Breast epithelium (tissue), 4 donors: ENCODE data around the gene OTX1. TPM values are rescaled to one million over a fixed set of nuclear protein-coding genes. Genes with fewer than 3 reads are reported as not detected.

Source experiments
- DNase-seq, 2 donors: peaks; one replicate each; pipeline ENCODE4 v3.0.0-alpha.2; 2019; ENCODE audit warnings: low spot score in 2 of 2
- H3K27ac ChIP-seq, 2 donors: fragments of 200-600 bp; sonication (generic) in 1 of 2; one replicate each; pipeline ENCODE4 v1.5.1; 2016 to 2019; ENCODE audit warnings: mild to moderate bottlenecking in 1 of 2
- H3K27me3 ChIP-seq, 2 donors: fragments of 200-600 bp; sonication (generic) in 1 of 2; one replicate each; pipeline versions ENCODE4 v1.5.1 to v1.6.0; 2017 to 2019; ENCODE audit warnings: control low read depth in 1 of 2, mild to moderate bottlenecking in 1 of 2
- H3K36me3 ChIP-seq: fragments of 200-600 bp; one replicate; pipeline ENCODE4 v1.5.1; 2019
- H3K4me1 ChIP-seq, 2 donors: fragments of 200-600 bp; sonication (generic); one replicate each; pipeline ENCODE4 v1.5.1; 2016 to 2019; ENCODE audit warnings: control low read depth in 1 of 2
- H3K4me3 ChIP-seq, 3 donors: fragments of 200-600 bp; sonication (generic); 1 replicate in 2 of 3; 2 replicates in 1 of 3; pipeline ENCODE4 v1.5.1; 2016 to 2019; ENCODE audit warnings: mild to moderate bottlenecking in 3 of 3, moderate library complexity in 2 of 3
- H3K9me3 ChIP-seq, 2 donors: fragments of 200-600 bp; sonication (generic) in 1 of 2; one replicate each; pipeline ENCODE4 v1.5.1; 2016 to 2019; ENCODE audit warnings: control low read depth in 1 of 2
- CTCF ChIP-seq, 3 donors: fragments of 450-650 bp; IDR thresholded peaks; one replicate each; pipeline ENCODE4 v1.5.1; 2016 to 2017; ENCODE audit warnings: antibody characterized with exemption in 3 of 3, mild to moderate bottlenecking in 3 of 3, moderate library complexity in 3 of 3
- POLR2A ChIP-seq: fragments of 450-650 bp; IDR thresholded peaks from one replicate; pipeline ENCODE4 v1.6.1; 2016; ENCODE audit warnings: antibody characterized with exemption, mild to moderate bottlenecking, moderate library complexity
- POLR2AphosphoS5 ChIP-seq, 3 donors: sonication (generic); formaldehyde crosslinking; IDR thresholded peaks; one replicate each; pipeline ENCODE4 v1.6.1; 2017; ENCODE audit warnings: antibody characterized with exemption in 3 of 3
- intact Hi-C: fragments of 100-400 bp; cut with DNase I; formaldehyde crosslinking; loops from one replicate; pipeline ENCODE4 v1.15.1; 2023; ENCODE audit warnings: low total_unique reads
- total RNA-seq, 3 donors: library from RNA; depleted of rRNA; stranded (reverse); fragments of >200 nt; gene quantifications; one replicate each; pipeline ENCODE4 v1.1.0, GENCODE V29; 2016

Gene OTX1
- total RNA-seq, 3 donors from 2014 or later: not detected

GRCh38 chr2:63078852-63079606 is 28.4 kb downstream of the OTX1 start:
- intact Hi-C loops: no loop called here
- no peak for DNase-seq
- Histone ChIP-seq H3K27me3 (no peaks in the 10 kb centered on the region), H3K36me3 (no peaks in the 10 kb centered on the region), H3K27ac (no peak overlapping the region), H3K9me3 (no peaks in the 10 kb centered on the region), H3K4me3 (no peak overlapping the region), H3K4me1 (no peaks in the 10 kb centered on the region)
- TF ChIP-seq CTCF (IDR thresholded peaks at IDR 0.05) (no peak), POLR2A (no peak), POLR2AphosphoS5 (IDR thresholded peaks at IDR 0.05) (no peak)

DNA sequence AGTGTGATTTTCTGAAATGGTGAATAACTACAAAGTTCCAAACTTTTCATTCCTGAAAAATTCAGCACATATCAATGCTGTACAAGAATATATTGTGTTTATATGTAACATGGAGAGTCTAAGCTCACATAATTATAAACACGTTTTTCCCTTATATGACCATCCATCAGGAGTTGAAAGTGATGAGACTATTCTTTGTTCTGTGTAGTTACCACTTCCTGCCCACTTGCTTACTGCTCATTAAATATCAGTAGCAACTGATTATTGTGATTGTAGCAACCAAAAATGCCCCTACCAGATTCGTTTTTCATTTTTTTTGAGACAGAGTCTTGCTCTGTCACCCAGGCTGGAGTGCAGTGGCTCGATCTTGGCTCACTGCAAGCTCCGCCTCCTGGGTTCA is 30.8 kb downstream of the OTX1 start:
- TF ChIP-seq POLR2AphosphoS5 (IDR thresholded peaks at IDR 0.05): no peak
- no peak for TF ChIP-seq POLR2A
- TF ChIP-seq CTCF (IDR thresholded peaks at IDR 0.05): no peak
- Histone ChIP-seq H3K9me3 (no peaks in the 10 kb centered on the region), H3K27me3 (no peaks in the 10 kb centered on the region), H3K36me3 (no peaks in the 10 kb centered on the region), H3K4me3 (no peak overlapping the region), H3K27ac (no peak overlapping the region), H3K4me1 (no peaks in the 10 kb centered on the region)
- intact Hi-C loops: loop anchor here (5.0 kb wide), 1 partner anchor 526 kb away; no protein-coding TSS in a partner anchor
- DNase-seq: no peak

- Histone ChIP-seq H3K4me3 (no peak overlapping the region), H3K36me3 (no peaks in the 10 kb centered on the region), H3K27me3 (no peaks in the 10 kb centered on the region), H3K9me3 (no peaks in the 10 kb centered on the region), H3K27ac (no peak overlapping the region), H3K4me1 (no peaks in the 10 kb centered on the region)
- TF ChIP-seq CTCF (IDR thresholded peaks at IDR 0.05): no peak
- TF ChIP-seq POLR2A: no peak
- no peak for TF ChIP-seq POLR2AphosphoS5 (IDR thresholded peaks at IDR 0.05)
- DNase-seq: no peak
- intact Hi-C loops: no loop called here
These were observed 36.1 kb downstream of the OTX1 start for GRCh38 chr2:63086687-63087086.

- H3K27me3 ChIP-seq: no peaks in the 10 kb centered on the region
- no peaks in the 10 kb centered on the region for H3K9me3 ChIP-seq
- H3K36me3 ChIP-seq: no peaks in the 10 kb centered on the region
- no peak overlapping the region for H3K27ac ChIP-seq
- intact Hi-C loops: no loop called here
- no peak overlapping the region for H3K4me3 ChIP-seq
- H3K4me1 ChIP-seq: no peaks in the 10 kb centered on the region
- TF ChIP-seq CTCF (IDR thresholded peaks at IDR 0.05) (no peak), POLR2AphosphoS5 (IDR thresholded peaks at IDR 0.05) (no peak)
- no peak for DNase-seq
These were observed 41.8 kb downstream of the OTX1 start for GRCh38 chr2:63092401-63092800.

DNA sequence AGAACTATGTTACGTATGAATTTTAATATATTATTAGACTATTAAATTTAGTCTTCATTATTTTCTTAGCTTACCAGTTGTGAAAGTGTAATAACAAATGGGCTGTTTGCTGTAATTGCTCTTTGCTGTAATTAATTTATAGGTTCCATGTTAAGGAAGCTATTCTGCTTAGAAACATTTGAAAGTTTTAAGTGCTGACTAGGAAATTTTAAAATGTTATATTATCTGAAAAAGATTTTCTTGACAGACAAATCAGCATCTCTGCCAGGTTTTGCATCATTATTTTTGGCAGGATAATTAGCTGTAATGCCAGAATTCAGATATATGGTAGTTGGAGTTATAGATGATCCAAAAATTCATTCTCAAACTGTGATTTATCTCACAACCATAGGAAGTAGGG is 42.2 kb downstream of the OTX1 start:
- Histone ChIP-seq H3K4me1 (no peaks in the 10 kb centered on the region), H3K9me3 (no peaks in the 10 kb centered on the region), H3K36me3 (no peaks in the 10 kb centered on the region), H3K4me3 (no peak overlapping the region), H3K27ac (no peak overlapping the region), H3K27me3 (no peaks in the 10 kb centered on the region)
- no peak for TF ChIP-seq POLR2AphosphoS5 (IDR thresholded peaks at IDR 0.05)
- intact Hi-C loops: no loop called here
- DNase-seq: no peak
